Fibroblast of lung (primary cell): ENCODE measurements around the gene CRELD2.

ENCODE experiments used
- EZH2 ChIP-seq: IDR thresholded peaks from 2 replicates; pipeline ENCODE4 v1.5.1; 2012; ENCODE audit warnings: low read length, control low read depth, mild to moderate bottlenecking; ENCODE audit errors: missing control alignments
- TF ChIP-seq, protein P1 (sequence below), 2 donors: IDR thresholded peaks in 1 of 2; conservative IDR thresholded peaks in 1 of 2; 1 replicate in 1 of 2; 2 replicates in 1 of 2; pipeline ENCODE4 v1.5.1; 2011 to 2012; ENCODE audit warnings: low read length in 2 of 2, control low read depth in 1 of 2, inconsistent platforms in 1 of 2, low read depth in 1 of 2, mild to moderate bottlenecking in 1 of 2

DNA sequence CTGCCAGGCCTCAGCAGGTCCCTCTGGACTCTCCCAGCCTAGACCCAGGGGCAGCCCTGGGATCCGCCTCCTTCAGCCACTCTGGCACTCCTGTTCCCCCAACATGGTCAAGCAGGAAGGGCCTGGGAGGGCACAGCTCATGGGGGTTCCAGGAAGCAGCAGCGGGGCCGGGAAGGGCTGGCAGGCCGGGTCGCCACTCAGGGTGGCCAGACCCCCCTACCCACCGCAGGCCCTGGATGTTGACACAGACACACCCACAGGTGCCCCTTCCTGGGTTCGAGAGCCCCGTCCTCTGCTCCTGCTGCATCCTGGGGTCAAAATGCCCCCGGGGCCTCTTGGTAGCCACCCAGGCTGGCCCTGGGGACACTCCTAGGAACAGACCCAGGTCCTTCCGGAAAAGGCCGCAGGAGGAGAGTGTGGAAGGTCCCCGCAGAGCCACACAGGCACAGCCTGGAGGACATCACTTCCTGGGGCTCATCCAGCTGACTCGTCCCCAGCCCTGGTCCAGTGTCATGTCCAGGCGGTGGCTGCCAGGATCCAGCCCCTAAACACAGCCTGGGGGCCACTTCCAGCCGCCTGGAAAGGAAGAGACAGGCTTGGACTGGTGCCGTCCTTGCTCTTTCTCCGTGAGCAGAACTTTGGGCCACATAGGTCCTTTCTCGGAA lies 35.4 kb downstream of the CRELD2 start:
- TF ChIP-seq, protein P1, sequence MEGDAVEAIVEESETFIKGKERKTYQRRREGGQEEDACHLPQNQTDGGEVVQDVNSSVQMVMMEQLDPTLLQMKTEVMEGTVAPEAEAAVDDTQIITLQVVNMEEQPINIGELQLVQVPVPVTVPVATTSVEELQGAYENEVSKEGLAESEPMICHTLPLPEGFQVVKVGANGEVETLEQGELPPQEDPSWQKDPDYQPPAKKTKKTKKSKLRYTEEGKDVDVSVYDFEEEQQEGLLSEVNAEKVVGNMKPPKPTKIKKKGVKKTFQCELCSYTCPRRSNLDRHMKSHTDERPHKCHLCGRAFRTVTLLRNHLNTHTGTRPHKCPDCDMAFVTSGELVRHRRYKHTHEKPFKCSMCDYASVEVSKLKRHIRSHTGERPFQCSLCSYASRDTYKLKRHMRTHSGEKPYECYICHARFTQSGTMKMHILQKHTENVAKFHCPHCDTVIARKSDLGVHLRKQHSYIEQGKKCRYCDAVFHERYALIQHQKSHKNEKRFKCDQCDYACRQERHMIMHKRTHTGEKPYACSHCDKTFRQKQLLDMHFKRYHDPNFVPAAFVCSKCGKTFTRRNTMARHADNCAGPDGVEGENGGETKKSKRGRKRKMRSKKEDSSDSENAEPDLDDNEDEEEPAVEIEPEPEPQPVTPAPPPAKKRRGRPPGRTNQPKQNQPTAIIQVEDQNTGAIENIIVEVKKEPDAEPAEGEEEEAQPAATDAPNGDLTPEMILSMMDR (conservative IDR thresholded peaks at IDR 0.05 in 1 of 2, IDR thresholded peaks at IDR 0.05 in 1 of 2; ENCODE audit: low read depth in 1 of 2, low read length in 2 of 2): no peak
- no peak for TF ChIP-seq EZH2
